Upper lobe of left lung (tissue), 6 donors: Measurements from ENCODE around the gene CUX1. TPM values are rescaled to one million over a fixed set of nuclear protein-coding genes. Genes with fewer than 3 reads are reported as not detected.

ENCODE experiments used
- ATAC-seq, 2 donors: fragments of 200-7000 bp; cut with Tn5 transposase; one replicate each; pipeline ENCODE4 v1.9.1; 2022; ENCODE audit warnings: mild to moderate bottlenecking in 2 of 2, moderate library complexity in 2 of 2; ENCODE audit not compliant: low FRiP score in 2 of 2
- DNase-seq, 2 donors: peaks; one replicate each; pipeline ENCODE4 v3.0.0-alpha.2; 2019 to 2020
- H3K27ac ChIP-seq, 4 donors: fragments of 200-600 bp; sonication (generic); one replicate each; pipeline ENCODE4 v1.5.1; 2016 to 2019
- H3K27me3 ChIP-seq, 4 donors: fragments of 200-600 bp; sonication (generic); one replicate each; pipeline ENCODE4 v1.5.1; 2017 to 2019
- H3K36me3 ChIP-seq, 4 donors: fragments of 200-600 bp; sonication (generic); one replicate each; pipeline ENCODE4 v1.5.1; 2016 to 2019
- H3K4me1 ChIP-seq, 4 donors: fragments of 200-600 bp; sonication (generic); one replicate each; pipeline ENCODE4 v1.5.1; 2018 to 2019
- H3K4me3 ChIP-seq, 4 donors: fragments of 200-600 bp; sonication (generic); one replicate each; pipeline ENCODE4 v1.5.1; 2017 to 2019; ENCODE audit warnings: mild to moderate bottlenecking in 2 of 4, moderate library complexity in 1 of 4
- H3K9me3 ChIP-seq, 4 donors: fragments of 200-600 bp; sonication (generic); one replicate each; pipeline ENCODE4 v1.5.1; 2018 to 2019
- EP300 ChIP-seq, 4 donors: sonication (generic); formaldehyde crosslinking; IDR thresholded peaks; one replicate each; pipeline ENCODE4 v1.5.1; 2017; ENCODE audit warnings: antibody characterized with exemption in 4 of 4, control low read depth in 2 of 4
- POLR2A ChIP-seq, 4 donors: fragments of 450-650 bp; IDR thresholded peaks; one replicate each; pipeline ENCODE4 v1.5.1; 2016 to 2017; ENCODE audit warnings: antibody characterized with exemption in 4 of 4, mild to moderate bottlenecking in 2 of 4
- POLR2AphosphoS5 ChIP-seq, 2 donors: sonication (generic); formaldehyde crosslinking; IDR thresholded peaks; one replicate each; pipeline ENCODE4 v1.5.1; 2017; ENCODE audit warnings: antibody characterized with exemption in 2 of 2
- WGBS, 2 donors: methylation state at CpG; one replicate each; pipeline ENCODE4 v1.1.5; 2017 to 2018; 5-methylcytosine and 5-hydroxymethylcytosine counted together
- total RNA-seq, 6 donors: library from RNA; depleted of rRNA in 4 of 6; stranded (reverse); fragments of >200 nt in 4 of 6; gene quantifications; one replicate each; pipeline versions ENCODE4 v1.1.0 to v1.2.1, GENCODE V29; 2016 to 2021
- TF ChIP-seq, protein P1 (sequence below), 6 experiments: fragments of 450-650 bp in 4 of 6; fragments of 200-600 bp in 2 of 6; sonication (generic) in 2 of 6; IDR thresholded peaks; one replicate each; pipeline ENCODE4 v1.5.1; 2016 to 2019; ENCODE audit warnings: antibody characterized with exemption in 6 of 6
- donor health status: DM: no; HTN: no; CAD: no; lungs with moderate emphysema.
- donor health status: DM: no; HTN: yes; CAD: no; lungs with severe emphysema.

Gene CUX1
- total RNA-seq, 6 donors from 2014 or later, result 106 to 188 (median 115) TPM

DNA sequence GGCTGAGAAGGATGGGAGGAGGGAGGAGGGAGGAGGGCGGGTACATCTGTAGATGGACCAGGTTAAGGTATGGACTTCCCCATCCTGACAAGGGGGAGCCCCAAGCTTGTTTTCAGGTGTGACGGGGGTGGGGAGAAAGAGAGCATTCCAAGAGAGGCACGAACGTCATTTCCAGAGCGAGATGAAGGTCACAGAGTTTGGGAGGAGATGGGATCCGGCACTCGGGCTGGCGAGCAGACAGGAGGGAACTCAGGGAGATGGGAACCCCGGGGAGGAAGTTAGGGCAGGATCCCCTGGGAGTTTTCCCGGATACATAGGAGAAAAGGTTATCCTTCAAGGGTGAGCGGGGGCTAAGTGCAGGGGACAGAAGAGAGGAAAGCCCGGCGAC lies 118.8 kb downstream of the CUX1 start:
- Histone ChIP-seq H3K27ac (peak overlapping the region in 1 of 4 donors; percentile 52), H3K9me3 (no peaks in the 10 kb centered on the region), H3K4me1 (peaks cover 20 to 34% (median 26%) of the 10 kb centered on the region in 4 donors), H3K36me3 (no peaks in the 10 kb centered on the region), H3K4me3 (peak overlapping the region in 3 of 4 donors; percentile 9 to 31 (median 24)), H3K27me3 (no peaks in the 10 kb centered on the region)
- WGBS, 2 donors, result 50 to 57% methylated on average over 13 of the region's 13 CpGs
- TF ChIP-seq POLR2A (IDR thresholded peaks at IDR 0.05) (no peak), EP300 (IDR thresholded peaks at IDR 0.05) (no peak), POLR2AphosphoS5 (IDR thresholded peaks at IDR 0.05) (no peak)
- TF ChIP-seq, protein P1, sequence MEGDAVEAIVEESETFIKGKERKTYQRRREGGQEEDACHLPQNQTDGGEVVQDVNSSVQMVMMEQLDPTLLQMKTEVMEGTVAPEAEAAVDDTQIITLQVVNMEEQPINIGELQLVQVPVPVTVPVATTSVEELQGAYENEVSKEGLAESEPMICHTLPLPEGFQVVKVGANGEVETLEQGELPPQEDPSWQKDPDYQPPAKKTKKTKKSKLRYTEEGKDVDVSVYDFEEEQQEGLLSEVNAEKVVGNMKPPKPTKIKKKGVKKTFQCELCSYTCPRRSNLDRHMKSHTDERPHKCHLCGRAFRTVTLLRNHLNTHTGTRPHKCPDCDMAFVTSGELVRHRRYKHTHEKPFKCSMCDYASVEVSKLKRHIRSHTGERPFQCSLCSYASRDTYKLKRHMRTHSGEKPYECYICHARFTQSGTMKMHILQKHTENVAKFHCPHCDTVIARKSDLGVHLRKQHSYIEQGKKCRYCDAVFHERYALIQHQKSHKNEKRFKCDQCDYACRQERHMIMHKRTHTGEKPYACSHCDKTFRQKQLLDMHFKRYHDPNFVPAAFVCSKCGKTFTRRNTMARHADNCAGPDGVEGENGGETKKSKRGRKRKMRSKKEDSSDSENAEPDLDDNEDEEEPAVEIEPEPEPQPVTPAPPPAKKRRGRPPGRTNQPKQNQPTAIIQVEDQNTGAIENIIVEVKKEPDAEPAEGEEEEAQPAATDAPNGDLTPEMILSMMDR (IDR thresholded peaks at IDR 0.05), result no peak
- ATAC-seq (peak; percentile 11 to 13), DNase-seq (no peak)

DNA sequence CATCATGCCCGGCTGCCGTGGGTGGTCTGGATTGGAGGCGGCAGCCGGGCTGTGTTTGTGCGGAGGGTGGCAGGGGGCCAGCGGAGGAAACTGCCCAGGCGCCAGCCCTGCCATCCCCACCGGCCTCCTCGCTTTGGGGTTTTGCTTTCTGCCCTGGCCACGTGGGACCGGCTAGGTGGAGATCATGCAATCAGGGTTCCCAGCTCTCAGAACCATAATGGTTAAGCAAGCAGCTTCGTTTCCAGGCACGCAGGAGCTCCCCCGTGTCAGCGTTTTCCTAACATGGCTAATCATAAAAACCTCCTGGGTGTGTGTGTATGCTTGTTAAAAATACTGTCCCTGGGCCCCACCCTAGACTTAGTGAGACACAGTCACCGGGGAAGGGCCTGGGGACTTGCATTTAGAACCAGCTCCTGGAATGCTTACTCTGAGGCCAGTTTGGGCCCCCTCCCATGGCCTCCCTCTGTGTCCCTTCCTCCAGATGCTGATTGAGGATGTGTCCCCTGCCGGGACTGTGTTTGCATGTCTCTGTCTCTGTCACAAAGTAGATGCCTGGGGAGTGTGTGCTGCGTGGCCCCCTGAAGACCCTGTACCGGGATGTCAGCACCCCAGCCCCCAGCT lies 119.3 kb downstream of the CUX1 start:
- peaks cover 25 to 37% (median 32%) of the 10 kb centered on the region in 4 donors for H3K4me1 ChIP-seq
- DNase-seq, result peak in 1 of 2 donors; percentile 75
- H3K4me3 ChIP-seq, result peak overlapping the region in 3 of 4 donors; percentile 9 to 31 (median 24)
- no peaks in the 10 kb centered on the region for H3K36me3 ChIP-seq
- H3K27ac ChIP-seq, result peak overlapping the region in 1 of 4 donors; percentile 52
- 43 to 54% methylated on average over 11 to 19 of the region's 19 CpGs for WGBS, 2 donors
- no peak for TF ChIP-seq POLR2AphosphoS5 (IDR thresholded peaks at IDR 0.05)
- TF ChIP-seq EP300 (IDR thresholded peaks at IDR 0.05), result no peak
- no peak for TF ChIP-seq POLR2A (IDR thresholded peaks at IDR 0.05)
- TF ChIP-seq, protein P1 (IDR thresholded peaks at IDR 0.05), result no peak
- peak; percentile 53 to 54 for ATAC-seq
- no peaks in the 10 kb centered on the region for H3K9me3 ChIP-seq
- H3K27me3 ChIP-seq, result no peaks in the 10 kb centered on the region

GRCh38 chr7:101937717-101938514 lies 120.5 kb downstream of the CUX1 start:
- Histone ChIP-seq H3K36me3 (no peaks in the 10 kb centered on the region), H3K27me3 (no peaks in the 10 kb centered on the region), H3K9me3 (no peaks in the 10 kb centered on the region), H3K4me1 (peaks cover 36 to 48% (median 41%) of the 10 kb centered on the region in 4 donors), H3K27ac (no peak overlapping the region), H3K4me3 (no peak overlapping the region)
- 91% methylated on average over 11 of the region's 11 CpGs for WGBS, 2 donors
- ATAC-seq (no peak), DNase-seq (no peak)
- TF ChIP-seq EP300 (IDR thresholded peaks at IDR 0.05) (no peak), POLR2AphosphoS5 (IDR thresholded peaks at IDR 0.05) (no peak), POLR2A (IDR thresholded peaks at IDR 0.05) (no peak)
- TF ChIP-seq, protein P1 (IDR thresholded peaks at IDR 0.05), result no peak

- H3K27me3 ChIP-seq, result no peaks in the 10 kb centered on the region
- DNase-seq, result no peak
- H3K4me1 ChIP-seq, result peaks cover 35 to 48% (median 39%) of the 10 kb centered on the region in 4 donors
- H3K4me3 ChIP-seq, result no peak overlapping the region
- ATAC-seq, result no peak
- H3K36me3 ChIP-seq, result no peaks in the 10 kb centered on the region
- TF ChIP-seq EP300 (IDR thresholded peaks at IDR 0.05), result no peak
- TF ChIP-seq POLR2AphosphoS5 (IDR thresholded peaks at IDR 0.05), result no peak
- TF ChIP-seq POLR2A (IDR thresholded peaks at IDR 0.05), result no peak
- TF ChIP-seq, protein P1 (IDR thresholded peaks at IDR 0.05), result no peak
- H3K9me3 ChIP-seq, result no peaks in the 10 kb centered on the region
- 90 to 93% methylated on average over 8 of the region's 8 CpGs for WGBS, 2 donors
- H3K27ac ChIP-seq, result no peak overlapping the region
These were observed 121.8 kb downstream of the CUX1 start for GRCh38 chr7:101939136-101939695.
